ENCODE data around the gene PCSK6.

PCSK6 gene

GRCh38 chr15:101318147-101318819, 171.2 kb downstream of the PCSK6 start:
- no peaks in the 10 kb centered on the region for H3K36me3 ChIP-seq (ENCODE audit: insufficient read depth, low read depth, low read length)
- H3K4me1 ChIP-seq (ENCODE audit: insufficient read depth, low read length), result no peaks in the 10 kb centered on the region
- H3K4me3 ChIP-seq (ENCODE audit: low read length), result no peak overlapping the region
- no peak overlapping the region for H3K27ac ChIP-seq (ENCODE audit: low read length)
- H3K9me3 ChIP-seq (ENCODE audit: insufficient read depth, low read depth, low read length), result no peaks in the 10 kb centered on the region
- H3K9ac ChIP-seq (ENCODE audit: low read depth, low read length), result no peak overlapping the region
- peaks cover 4% of the 10 kb centered on the region; the same call in 1 of the 2 replicates for H3K27me3 ChIP-seq (ENCODE audit: insufficient read depth, low read length)

GRCh38 chr15:101317336-101317872, 172.1 kb downstream of the PCSK6 start:
- Histone ChIP-seq H3K36me3 (ENCODE audit: insufficient read depth, low read depth, low read length) (no peaks in the 10 kb centered on the region), H3K27ac (ENCODE audit: low read length) (no peak overlapping the region), H3K4me3 (ENCODE audit: low read length) (no peak overlapping the region), H3K9ac (ENCODE audit: low read depth, low read length) (no peak overlapping the region), H3K4me1 (ENCODE audit: insufficient read depth, low read length) (no peaks in the 10 kb centered on the region), H3K27me3 (ENCODE audit: insufficient read depth, low read length) (peaks cover 4% of the 10 kb centered on the region; the same call in 1 of the 2 replicates), H3K9me3 (ENCODE audit: insufficient read depth, low read depth, low read length) (no peaks in the 10 kb centered on the region)

GRCh38 chr15:101316529-101316928, 173.0 kb downstream of the PCSK6 start:
- Histone ChIP-seq H3K27ac (ENCODE audit: low read length) (no peak overlapping the region), H3K4me3 (ENCODE audit: low read length) (no peak overlapping the region), H3K36me3 (ENCODE audit: insufficient read depth, low read depth, low read length) (no peaks in the 10 kb centered on the region), H3K9ac (ENCODE audit: low read depth, low read length) (no peak overlapping the region), H3K27me3 (ENCODE audit: insufficient read depth, low read length) (peaks cover 3% of the 10 kb centered on the region; the same call in 1 of the 2 replicates), H3K9me3 (ENCODE audit: insufficient read depth, low read depth, low read length) (no peaks in the 10 kb centered on the region), H3K4me1 (ENCODE audit: insufficient read depth, low read length) (no peaks in the 10 kb centered on the region)

- H3K4me3 ChIP-seq (ENCODE audit: low read length), result no peak overlapping the region
- H3K27ac ChIP-seq (ENCODE audit: low read length), result no peak overlapping the region
Measured at GRCh38 chr15:101315736-101316135, 173.8 kb downstream of the PCSK6 start.

GRCh38 chr15:101314336-101315125, 175.0 kb downstream of the PCSK6 start:
- H3K4me1 ChIP-seq (ENCODE audit: insufficient read depth, low read length), result no peaks in the 10 kb centered on the region
- H3K9me3 ChIP-seq (ENCODE audit: insufficient read depth, low read depth, low read length), result no peaks in the 10 kb centered on the region
- H3K4me3 ChIP-seq (ENCODE audit: low read length), result no peak overlapping the region
- H3K36me3 ChIP-seq (ENCODE audit: insufficient read depth, low read depth, low read length), result no peaks in the 10 kb centered on the region
- H3K27ac ChIP-seq (ENCODE audit: low read length), result no peak overlapping the region
- no peaks in the 10 kb centered on the region for H3K27me3 ChIP-seq (ENCODE audit: insufficient read depth, low read length)
- H3K9ac ChIP-seq (ENCODE audit: low read depth, low read length), result no peak overlapping the region

More at GRCh38 chr15:101315736-101316135, 173.8 kb downstream of the PCSK6 start:
- no peaks in the 10 kb centered on the region for H3K27me3 ChIP-seq (ENCODE audit: insufficient read depth, low read length)
- H3K9me3 ChIP-seq (ENCODE audit: insufficient read depth, low read depth, low read length), result no peaks in the 10 kb centered on the region
- no peaks in the 10 kb centered on the region for H3K36me3 ChIP-seq (ENCODE audit: insufficient read depth, low read depth, low read length)
- H3K9ac ChIP-seq (ENCODE audit: low read depth, low read length), result no peak overlapping the region
- no peaks in the 10 kb centered on the region for H3K4me1 ChIP-seq (ENCODE audit: insufficient read depth, low read length)

GRCh38 chr15:101313041-101313761, 176.3 kb downstream of the PCSK6 start:
- H3K36me3 ChIP-seq (ENCODE audit: insufficient read depth, low read depth, low read length), result no peaks in the 10 kb centered on the region
- no peak overlapping the region for H3K27ac ChIP-seq (ENCODE audit: low read length)
- no peak overlapping the region for H3K4me3 ChIP-seq (ENCODE audit: low read length)
- H3K9ac ChIP-seq (ENCODE audit: low read depth, low read length), result no peak overlapping the region
- no peaks in the 10 kb centered on the region for H3K27me3 ChIP-seq (ENCODE audit: insufficient read depth, low read length)
- H3K9me3 ChIP-seq (ENCODE audit: insufficient read depth, low read depth, low read length), result no peaks in the 10 kb centered on the region
- no peaks in the 10 kb centered on the region for H3K4me1 ChIP-seq (ENCODE audit: insufficient read depth, low read length)

GRCh38 chr15:101310508-101310907, 179.0 kb downstream of the PCSK6 start:
- Histone ChIP-seq H3K9me3 (ENCODE audit: insufficient read depth, low read depth, low read length) (no peaks in the 10 kb centered on the region), H3K36me3 (ENCODE audit: insufficient read depth, low read depth, low read length) (no peaks in the 10 kb centered on the region), H3K4me1 (ENCODE audit: insufficient read depth, low read length) (no peaks in the 10 kb centered on the region), H3K4me3 (ENCODE audit: low read length) (no peak overlapping the region), H3K27me3 (ENCODE audit: insufficient read depth, low read length) (no peaks in the 10 kb centered on the region), H3K9ac (ENCODE audit: low read depth, low read length) (no peak overlapping the region), H3K27ac (ENCODE audit: low read length) (no peak overlapping the region)

- no peaks in the 10 kb centered on the region for H3K4me1 ChIP-seq (ENCODE audit: insufficient read depth, low read length)
- no peaks in the 10 kb centered on the region for H3K9me3 ChIP-seq (ENCODE audit: insufficient read depth, low read depth, low read length)
- no peak overlapping the region for H3K4me3 ChIP-seq (ENCODE audit: low read length)
- H3K27ac ChIP-seq (ENCODE audit: low read length), result no peak overlapping the region
- no peaks in the 10 kb centered on the region for H3K27me3 ChIP-seq (ENCODE audit: insufficient read depth, low read length)
- no peak overlapping the region for H3K9ac ChIP-seq (ENCODE audit: low read depth, low read length)
- no peaks in the 10 kb centered on the region for H3K36me3 ChIP-seq (ENCODE audit: insufficient read depth, low read depth, low read length)
Measured at GRCh38 chr15:101310161-101310480, 179.4 kb downstream of the PCSK6 start.

GRCh38 chr15:101309436-101310160, 179.9 kb downstream of the PCSK6 start:
- Histone ChIP-seq H3K27ac (ENCODE audit: low read length) (no peak overlapping the region), H3K9me3 (ENCODE audit: insufficient read depth, low read depth, low read length) (no peaks in the 10 kb centered on the region), H3K36me3 (ENCODE audit: insufficient read depth, low read depth, low read length) (no peaks in the 10 kb centered on the region), H3K9ac (ENCODE audit: low read depth, low read length) (no peak overlapping the region), H3K27me3 (ENCODE audit: insufficient read depth, low read length) (no peaks in the 10 kb centered on the region), H3K4me1 (ENCODE audit: insufficient read depth, low read length) (no peaks in the 10 kb centered on the region), H3K4me3 (ENCODE audit: low read length) (no peak overlapping the region)

GRCh38 chr15:101308604-101309435, 180.7 kb downstream of the PCSK6 start:
- no peak overlapping the region for H3K9ac ChIP-seq (ENCODE audit: low read depth, low read length)

More at GRCh38 chr15:101308604-101309435, 180.7 kb downstream of the PCSK6 start:
- Histone ChIP-seq H3K4me3 (ENCODE audit: low read length) (no peak overlapping the region), H3K9me3 (ENCODE audit: insufficient read depth, low read depth, low read length) (no peaks in the 10 kb centered on the region), H3K4me1 (ENCODE audit: insufficient read depth, low read length) (no peaks in the 10 kb centered on the region), H3K36me3 (ENCODE audit: insufficient read depth, low read depth, low read length) (no peaks in the 10 kb centered on the region), H3K27me3 (ENCODE audit: insufficient read depth, low read length) (no peaks in the 10 kb centered on the region), H3K27ac (ENCODE audit: low read length) (no peak overlapping the region)
